HG03378 (cell line): ENCODE results near the gene RACGAP1.

ENCODE experiments used
- ATAC-seq: cut with Tn5 transposase; IDR thresholded peaks from one replicate; pipeline ENCODE4 v1.9.1; 2021; ENCODE audit warnings: mild to moderate bottlenecking, moderate library complexity; ENCODE audit not compliant: unreplicated experiment

RACGAP1 gene

DNA sequence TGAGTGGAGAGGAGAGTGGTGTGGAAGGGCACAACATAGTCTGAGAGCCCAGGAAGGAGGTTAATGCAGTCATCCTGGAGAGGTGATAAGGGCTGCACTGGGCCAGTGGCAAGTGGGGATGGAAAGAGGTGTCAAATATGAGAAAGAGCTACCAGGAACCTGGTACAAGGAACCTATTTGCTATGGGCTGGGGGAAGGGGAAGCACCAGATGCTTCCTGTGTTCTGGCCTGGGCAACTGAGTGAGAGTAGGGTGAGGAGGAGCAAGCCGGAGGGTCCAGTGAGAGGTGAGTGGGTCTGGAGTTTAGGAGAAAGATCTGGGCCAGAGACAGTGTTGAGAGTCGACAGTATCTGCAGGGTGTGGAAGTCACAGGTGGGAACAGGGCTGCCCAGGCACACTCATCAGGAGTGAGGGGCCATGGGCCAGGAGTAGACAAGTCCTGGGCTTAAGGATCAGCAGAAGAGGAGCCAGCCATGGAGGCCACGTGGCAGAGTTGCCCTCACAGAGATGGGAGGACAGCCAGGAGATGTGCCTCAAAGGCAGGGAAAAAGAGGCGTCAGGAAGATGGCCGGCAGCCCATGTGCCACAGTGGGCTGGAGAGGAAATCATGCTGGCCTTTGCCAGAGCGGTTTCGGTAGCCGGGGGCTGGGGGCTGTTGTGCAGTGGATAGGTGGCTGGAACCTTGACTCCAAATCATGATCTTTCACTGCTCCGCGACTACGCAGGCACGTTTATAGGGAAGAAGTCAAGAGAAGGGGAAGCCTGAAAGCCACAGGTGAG is 55.5 kb downstream of the RACGAP1 start:
- ATAC-seq: no peak

DNA sequence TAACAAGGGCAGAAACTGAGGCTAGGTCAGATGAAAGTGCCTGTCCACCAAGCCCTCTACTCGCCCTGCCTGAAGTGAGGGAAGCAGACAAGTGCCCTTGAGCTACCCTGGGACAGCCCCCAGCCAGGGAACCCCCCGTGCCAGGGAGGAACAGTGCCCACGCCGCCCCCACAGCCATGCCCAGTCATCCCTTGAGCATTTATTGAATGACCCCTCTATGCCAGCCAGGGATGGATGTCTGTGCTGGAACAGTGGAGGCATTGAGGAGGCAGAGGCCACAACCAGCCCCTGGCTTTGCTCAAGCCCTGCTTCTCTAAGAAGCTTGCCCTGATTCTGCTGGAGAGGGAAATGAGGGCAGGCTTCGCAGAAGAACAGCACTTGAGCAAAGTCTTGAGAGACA is 56.3 kb downstream of the RACGAP1 start:
- ATAC-seq: no peak

- no peak for ATAC-seq
These were observed 56.8 kb downstream of the RACGAP1 start for GRCh38 chr12:49968471-49968870.

GRCh38 chr12:49967777-49968250 is 57.5 kb downstream of the RACGAP1 start:
- ATAC-seq: no peak

- ATAC-seq: peak; percentile 50
These were observed 58.1 kb downstream of the RACGAP1 start for GRCh38 chr12:49967042-49967776.

GRCh38 chr12:49966511-49967041 is 58.7 kb downstream of the RACGAP1 start:
- no peak for ATAC-seq

- no peak for ATAC-seq
These were observed 59.5 kb downstream of the RACGAP1 start for GRCh38 chr12:49965836-49966235.

- no peak for ATAC-seq
These were observed 60.3 kb downstream of the RACGAP1 start for GRCh38 chr12:49964849-49965624.

GRCh38 chr12:49963976-49964815 is 61.1 kb downstream of the RACGAP1 start:
- no peak for ATAC-seq

GRCh38 chr12:49962861-49963765 is 62.2 kb downstream of the RACGAP1 start:
- ATAC-seq: no peak

GRCh38 chr12:49961993-49962764 is 63.1 kb downstream of the RACGAP1 start:
- ATAC-seq: no peak

- ATAC-seq: no peak
These were observed 64.0 kb downstream of the RACGAP1 start, which contains the start of gene AQP5 for GRCh38 chr12:49961111-49961922. Gene AQP5 (plus strand): TSS chr12:49961872. CDS start chr12:49962018, 146 bp downstream.

GRCh38 chr12:49960474-49961110 is 64.7 kb downstream of the RACGAP1 start:
- ATAC-seq: no peak

DNA sequence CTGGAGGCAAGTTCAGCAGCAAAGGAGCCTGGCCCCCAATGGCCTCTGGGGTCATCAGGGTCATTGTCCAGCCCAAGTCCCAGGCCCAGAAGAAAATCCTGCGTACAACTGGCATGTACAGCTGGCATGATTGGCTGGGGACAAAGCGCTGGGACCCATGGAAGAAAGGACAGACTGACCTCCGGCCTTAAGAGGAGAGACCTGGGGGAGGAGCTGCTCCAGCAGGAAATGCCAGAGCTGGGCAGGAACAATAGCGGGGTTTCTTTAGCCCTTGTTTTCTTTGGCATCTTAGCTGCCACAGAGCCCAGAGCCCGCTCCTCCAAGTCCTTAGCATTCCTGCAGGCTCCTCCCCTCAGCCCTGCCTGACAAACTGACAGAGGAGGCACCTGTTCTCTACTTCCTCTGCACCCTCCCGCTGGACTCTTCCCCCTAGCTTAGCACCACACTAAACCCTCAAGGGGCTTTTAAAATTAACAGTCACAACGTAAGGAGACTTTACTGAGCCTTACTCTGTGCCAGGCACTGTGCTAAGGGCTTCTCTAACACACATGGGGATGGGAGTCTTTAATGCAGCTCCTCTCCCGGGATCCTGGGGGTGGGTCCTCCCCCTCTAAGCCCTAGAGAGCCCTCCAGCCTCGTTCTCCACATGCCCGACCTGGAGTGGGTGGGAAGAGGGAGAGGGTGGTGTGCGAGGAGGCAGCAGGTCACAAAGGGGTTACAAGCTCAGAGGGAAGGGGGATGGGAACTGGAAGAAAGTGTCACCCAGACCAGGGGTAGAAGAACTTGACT is 65.4 kb downstream of the RACGAP1 start:
- no peak for ATAC-seq

- ATAC-seq: no peak
These were observed 67.7 kb downstream of the RACGAP1 start for GRCh38 chr12:49957570-49957967.
